Uterus (tissue), 2 donors: Measurements from ENCODE around the gene SLC25A47.

Source experiments
- POLR2A ChIP-seq, 2 donors: fragments of 450-650 bp; IDR thresholded peaks; one replicate each; pipeline ENCODE4 v1.6.1; 2016; ENCODE audit warnings: antibody characterized with exemption in 2 of 2, mild to moderate bottlenecking in 1 of 2, moderate library complexity in 1 of 2
- TF ChIP-seq, protein P1 (sequence below), 4 experiments: fragments of 200-600 bp in 2 of 4; fragments of 450-650 bp in 2 of 4; sonication (generic) in 2 of 4; IDR thresholded peaks; one replicate each; pipeline ENCODE4 v1.5.1; 2016 to 2019; ENCODE audit warnings: antibody characterized with exemption in 4 of 4, mild to moderate bottlenecking in 2 of 4, moderate library complexity in 1 of 4

DNA sequence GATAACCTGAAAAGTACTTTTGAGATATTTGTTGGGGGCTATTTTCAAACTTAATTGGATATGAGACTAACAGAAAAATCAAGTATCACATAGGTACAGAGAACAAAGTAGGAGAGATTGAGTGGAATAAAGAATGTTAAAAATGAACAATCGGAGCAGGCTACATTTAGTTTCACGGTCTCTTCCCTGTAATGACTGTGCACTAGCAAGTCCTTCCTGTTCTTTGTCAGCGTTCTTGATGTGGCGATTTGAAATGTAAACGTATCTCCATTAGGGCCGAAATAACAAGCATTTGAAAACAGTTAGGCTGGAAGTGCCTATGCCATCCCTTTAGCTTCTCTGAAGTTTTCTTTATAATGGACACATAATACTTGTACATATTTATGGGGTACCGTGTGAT is 47.9 kb upstream of the SLC25A47 start:
- TF ChIP-seq, protein P1, sequence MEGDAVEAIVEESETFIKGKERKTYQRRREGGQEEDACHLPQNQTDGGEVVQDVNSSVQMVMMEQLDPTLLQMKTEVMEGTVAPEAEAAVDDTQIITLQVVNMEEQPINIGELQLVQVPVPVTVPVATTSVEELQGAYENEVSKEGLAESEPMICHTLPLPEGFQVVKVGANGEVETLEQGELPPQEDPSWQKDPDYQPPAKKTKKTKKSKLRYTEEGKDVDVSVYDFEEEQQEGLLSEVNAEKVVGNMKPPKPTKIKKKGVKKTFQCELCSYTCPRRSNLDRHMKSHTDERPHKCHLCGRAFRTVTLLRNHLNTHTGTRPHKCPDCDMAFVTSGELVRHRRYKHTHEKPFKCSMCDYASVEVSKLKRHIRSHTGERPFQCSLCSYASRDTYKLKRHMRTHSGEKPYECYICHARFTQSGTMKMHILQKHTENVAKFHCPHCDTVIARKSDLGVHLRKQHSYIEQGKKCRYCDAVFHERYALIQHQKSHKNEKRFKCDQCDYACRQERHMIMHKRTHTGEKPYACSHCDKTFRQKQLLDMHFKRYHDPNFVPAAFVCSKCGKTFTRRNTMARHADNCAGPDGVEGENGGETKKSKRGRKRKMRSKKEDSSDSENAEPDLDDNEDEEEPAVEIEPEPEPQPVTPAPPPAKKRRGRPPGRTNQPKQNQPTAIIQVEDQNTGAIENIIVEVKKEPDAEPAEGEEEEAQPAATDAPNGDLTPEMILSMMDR (IDR thresholded peaks at IDR 0.05), result no peak
- no peak for TF ChIP-seq POLR2A (IDR thresholded peaks at IDR 0.05)
